Colonic mucosa (tissue), 4 donors: ENCODE data around the gene GRID1. TPM values are rescaled to one million over a fixed set of nuclear protein-coding genes. Genes with fewer than 3 reads are reported as not detected.

Source experiments
- DNase-seq: peaks from one replicate; pipeline ENCODE4 v3.0.0-alpha.2; 2020
- H3K27ac ChIP-seq: fragments of 200-600 bp; one replicate; pipeline ENCODE4 v1.8.0; 2021
- H3K27me3 ChIP-seq: fragments of 200-600 bp; one replicate; pipeline ENCODE4 v1.8.0; 2021
- H3K36me3 ChIP-seq: fragments of 200-600 bp; one replicate; pipeline ENCODE4 v1.8.0; 2021
- H3K4me1 ChIP-seq: fragments of 200-600 bp; one replicate; pipeline ENCODE4 v1.8.0; 2021; ENCODE audit warnings: mild to moderate bottlenecking
- H3K4me3 ChIP-seq: fragments of 200-600 bp; one replicate; pipeline ENCODE4 v1.8.0; 2021
- H3K9ac ChIP-seq, 2 donors: one replicate each; pipeline ENCODE4 v1.7.0; 2013; ENCODE audit warnings: control low read depth in 2 of 2, low read depth in 2 of 2, low read length in 2 of 2
- H3K9me3 ChIP-seq: fragments of 200-600 bp; one replicate; pipeline ENCODE4 v1.8.0; 2021
- CTCF ChIP-seq: fragments of 200-600 bp; IDR thresholded peaks from one replicate; pipeline ENCODE4 v1.8.0; 2022; ENCODE audit warnings: antibody characterized with exemption, mild to moderate bottlenecking
- intact Hi-C: fragments of 100-400 bp; cut with DNase I; formaldehyde crosslinking; loops from one replicate; pipeline ENCODE4 v1.14.1; 2022
- total RNA-seq, 2 donors: library from RNA; stranded (reverse); fragmentation: NEBNext Ultra II Directional in 1 of 2; extraction: Animal tissue kit (Norgen Biotek cat#: 25700) in 1 of 2; gene quantifications; one replicate each; pipeline ENCODE4 v1.2.1, GENCODE V29; 2021
- donor health status: healthy.
- donor health status: DM: no; HTN: no; CAD: no.
- donor health status: DM: no; HTN: no; CAD: no.

Gene GRID1
- total RNA-seq, 2 donors from 2014 or later, result 0.30 to 0.37 TPM

GRCh38 chr10:86282664-86283465, 83.7 kb downstream of the GRID1 start:
- Histone ChIP-seq H3K9me3 (no peaks in the 10 kb centered on the region), H3K36me3 (no peaks in the 10 kb centered on the region), H3K27ac (no peak overlapping the region), H3K4me3 (no peak overlapping the region), H3K27me3 (no peaks in the 10 kb centered on the region), H3K4me1 (no peaks in the 10 kb centered on the region), H3K9ac (no peak overlapping the region)
- intact Hi-C loops, result no loop called here
- no peak for TF ChIP-seq CTCF
- peak; percentile 9 for DNase-seq

- Histone ChIP-seq H3K4me3 (no peak overlapping the region), H3K36me3 (no peaks in the 10 kb centered on the region), H3K9me3 (no peaks in the 10 kb centered on the region), H3K9ac (no peak overlapping the region), H3K27ac (no peak overlapping the region), H3K4me1 (no peaks in the 10 kb centered on the region), H3K27me3 (no peaks in the 10 kb centered on the region)
- DNase-seq, result peak; percentile 1
- intact Hi-C loops, result no loop called here
- no peak for TF ChIP-seq CTCF
Measured at GRCh38 chr10:86281396-86281795, 85.2 kb downstream of the GRID1 start.

GRCh38 chr10:86269332-86269731, 97.3 kb downstream of the GRID1 start:
- H3K9ac ChIP-seq, result no peak overlapping the region
- DNase-seq, result no peak
- no peak overlapping the region for H3K27ac ChIP-seq
- H3K4me3 ChIP-seq, result no peak overlapping the region
- H3K4me1 ChIP-seq, result no peaks in the 10 kb centered on the region
- no peaks in the 10 kb centered on the region for H3K36me3 ChIP-seq
- no peak for TF ChIP-seq CTCF
- no peaks in the 10 kb centered on the region for H3K9me3 ChIP-seq
- no peaks in the 10 kb centered on the region for H3K27me3 ChIP-seq
- intact Hi-C loops, result no loop called here

GRCh38 chr10:86267286-86268195, 99.1 kb downstream of the GRID1 start:
- TF ChIP-seq CTCF, result no peak
- no peaks in the 10 kb centered on the region for H3K9me3 ChIP-seq
- H3K9ac ChIP-seq, result no peak overlapping the region
- H3K27ac ChIP-seq, result no peak overlapping the region
- no peaks in the 10 kb centered on the region for H3K4me1 ChIP-seq
- H3K36me3 ChIP-seq, result no peaks in the 10 kb centered on the region
- no peak for DNase-seq
- intact Hi-C loops, result no loop called here
- no peak overlapping the region for H3K4me3 ChIP-seq
- no peaks in the 10 kb centered on the region for H3K27me3 ChIP-seq

- H3K27ac ChIP-seq, result no peak overlapping the region
- no peaks in the 10 kb centered on the region for H3K36me3 ChIP-seq
- H3K9me3 ChIP-seq, result no peaks in the 10 kb centered on the region
- no peak overlapping the region for H3K4me3 ChIP-seq
- no peak overlapping the region for H3K9ac ChIP-seq
- DNase-seq, result no peak
- no peaks in the 10 kb centered on the region for H3K27me3 ChIP-seq
- TF ChIP-seq CTCF, result no peak
- no peaks in the 10 kb centered on the region for H3K4me1 ChIP-seq
- intact Hi-C loops, result no loop called here
Measured at GRCh38 chr10:86266446-86267242, 100.0 kb downstream of the GRID1 start.
